ENCODE measurements around the gene AFF2.

The AFF2 gene

DNA sequence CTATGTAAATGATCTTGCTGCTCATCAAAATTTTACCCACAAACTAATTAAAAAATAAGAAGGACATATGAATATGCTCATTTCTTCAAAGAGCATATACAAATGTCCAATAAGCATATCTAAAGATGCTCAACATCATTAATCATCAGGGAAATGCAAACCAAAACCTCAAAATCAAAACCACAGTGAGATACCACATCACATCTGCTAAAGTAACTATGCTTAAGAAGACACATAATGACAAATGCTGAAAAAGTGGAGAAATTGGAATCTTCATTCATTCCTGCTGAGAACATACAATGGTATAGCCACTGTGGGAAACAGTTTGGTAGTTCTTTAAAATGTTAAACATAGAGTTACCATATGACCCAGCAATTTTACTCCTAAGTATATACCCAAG is 81.9 kb downstream of the AFF2 start:
- TF ChIP-seq, protein P1, sequence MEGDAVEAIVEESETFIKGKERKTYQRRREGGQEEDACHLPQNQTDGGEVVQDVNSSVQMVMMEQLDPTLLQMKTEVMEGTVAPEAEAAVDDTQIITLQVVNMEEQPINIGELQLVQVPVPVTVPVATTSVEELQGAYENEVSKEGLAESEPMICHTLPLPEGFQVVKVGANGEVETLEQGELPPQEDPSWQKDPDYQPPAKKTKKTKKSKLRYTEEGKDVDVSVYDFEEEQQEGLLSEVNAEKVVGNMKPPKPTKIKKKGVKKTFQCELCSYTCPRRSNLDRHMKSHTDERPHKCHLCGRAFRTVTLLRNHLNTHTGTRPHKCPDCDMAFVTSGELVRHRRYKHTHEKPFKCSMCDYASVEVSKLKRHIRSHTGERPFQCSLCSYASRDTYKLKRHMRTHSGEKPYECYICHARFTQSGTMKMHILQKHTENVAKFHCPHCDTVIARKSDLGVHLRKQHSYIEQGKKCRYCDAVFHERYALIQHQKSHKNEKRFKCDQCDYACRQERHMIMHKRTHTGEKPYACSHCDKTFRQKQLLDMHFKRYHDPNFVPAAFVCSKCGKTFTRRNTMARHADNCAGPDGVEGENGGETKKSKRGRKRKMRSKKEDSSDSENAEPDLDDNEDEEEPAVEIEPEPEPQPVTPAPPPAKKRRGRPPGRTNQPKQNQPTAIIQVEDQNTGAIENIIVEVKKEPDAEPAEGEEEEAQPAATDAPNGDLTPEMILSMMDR (conservative IDR thresholded peaks at IDR 0.05) = no peak
- H3K27ac ChIP-seq = no peak overlapping the region

DNA sequence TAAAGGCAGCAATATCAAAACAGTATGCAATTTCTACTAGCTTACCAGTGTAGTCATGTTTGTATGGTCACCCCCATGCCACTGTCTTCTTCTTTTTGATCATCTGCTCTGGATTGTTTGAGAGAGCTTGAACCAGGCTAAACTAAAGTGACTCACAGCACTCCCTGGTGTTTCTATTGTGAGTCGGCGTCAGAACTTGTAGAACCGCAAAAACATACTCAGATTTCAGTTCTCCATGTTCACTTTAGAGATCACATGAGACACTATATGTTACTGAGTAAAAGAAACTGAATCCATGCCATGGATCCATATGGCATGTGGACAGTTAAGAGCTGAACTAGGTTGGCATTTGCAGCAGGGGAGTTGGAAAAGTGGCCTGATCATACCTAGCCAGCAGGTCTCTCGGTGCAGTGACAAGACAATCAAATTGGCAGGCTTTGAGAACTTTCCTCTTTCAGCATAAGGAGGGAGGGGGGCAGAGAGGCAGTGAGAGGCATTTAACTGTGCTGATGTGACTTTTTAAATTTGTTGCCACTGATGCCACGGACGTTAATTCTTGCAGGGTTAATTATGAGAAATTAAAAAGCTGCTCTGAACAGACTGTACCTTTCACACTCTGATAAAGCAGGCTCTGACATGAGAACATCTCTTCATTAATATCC is 88.4 kb downstream of the AFF2 start:
- no peak overlapping the region for H3K27ac ChIP-seq
- TF ChIP-seq, protein P1 (conservative IDR thresholded peaks at IDR 0.05) = no peak

DNA sequence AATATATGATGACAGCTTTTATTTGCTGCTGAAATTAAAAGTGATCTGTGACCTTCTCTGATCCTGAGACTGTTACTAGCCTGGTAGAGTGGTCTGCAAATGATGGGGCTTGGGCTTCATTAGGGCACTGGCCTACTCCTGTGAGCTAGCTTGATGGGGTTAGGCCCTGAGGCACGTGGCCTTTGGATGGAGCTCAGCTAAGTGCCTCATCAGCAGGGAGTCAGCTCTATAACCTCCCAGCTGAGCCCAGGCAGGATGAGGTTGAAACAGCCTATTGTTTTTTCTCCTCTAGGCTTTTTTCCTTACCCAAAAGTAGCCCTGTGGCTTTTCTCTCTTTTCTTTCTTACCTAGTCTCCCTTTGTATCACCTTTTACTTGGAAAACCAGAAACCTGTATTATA is 92.2 kb downstream of the AFF2 start:
- TF ChIP-seq, protein P1 (conservative IDR thresholded peaks at IDR 0.05) = no peak
- no peak overlapping the region for H3K27ac ChIP-seq

DNA sequence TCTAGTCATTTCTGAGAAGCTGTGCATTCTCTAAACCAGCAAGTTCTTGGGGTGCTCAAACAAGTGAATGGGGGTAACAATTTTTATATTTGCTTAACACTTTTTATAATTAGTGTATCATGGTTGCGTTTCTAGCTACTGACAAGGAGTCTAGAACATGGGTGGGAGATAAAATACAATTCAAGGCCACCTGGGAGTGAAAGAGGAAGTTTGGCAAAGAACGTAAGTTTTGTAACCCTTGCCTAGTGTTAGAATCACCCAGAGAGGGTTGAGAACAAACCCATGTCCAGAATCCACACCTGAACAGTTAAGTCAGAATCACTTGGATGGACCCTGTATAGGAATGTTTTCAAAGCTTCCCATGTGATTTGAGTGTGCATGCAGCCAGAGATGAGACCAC is 92.7 kb downstream of the AFF2 start:
- no peak overlapping the region for H3K27ac ChIP-seq
- TF ChIP-seq, protein P1 (conservative IDR thresholded peaks at IDR 0.05) = no peak

DNA sequence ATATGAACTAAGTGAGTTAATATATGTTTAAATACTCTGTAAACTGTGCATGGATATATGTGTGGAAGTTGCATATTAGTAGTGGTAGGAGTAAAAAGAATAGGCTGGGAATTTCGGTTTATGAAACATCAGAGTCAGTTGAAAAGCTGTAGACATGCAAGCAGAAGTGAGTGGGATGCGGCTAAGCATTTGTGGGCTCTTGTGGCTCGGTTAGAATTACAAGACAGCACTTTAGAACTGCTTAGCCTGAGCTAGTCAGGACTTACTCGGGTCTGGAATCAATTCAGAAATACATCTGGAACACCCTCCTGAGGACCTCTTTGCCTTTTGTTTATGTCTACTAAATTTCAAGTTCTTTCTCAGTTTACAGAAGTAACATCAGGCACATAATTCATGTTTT is 93.6 kb downstream of the AFF2 start:
- no peak overlapping the region for H3K27ac ChIP-seq
- TF ChIP-seq, protein P1 (conservative IDR thresholded peaks at IDR 0.05) = no peak

DNA sequence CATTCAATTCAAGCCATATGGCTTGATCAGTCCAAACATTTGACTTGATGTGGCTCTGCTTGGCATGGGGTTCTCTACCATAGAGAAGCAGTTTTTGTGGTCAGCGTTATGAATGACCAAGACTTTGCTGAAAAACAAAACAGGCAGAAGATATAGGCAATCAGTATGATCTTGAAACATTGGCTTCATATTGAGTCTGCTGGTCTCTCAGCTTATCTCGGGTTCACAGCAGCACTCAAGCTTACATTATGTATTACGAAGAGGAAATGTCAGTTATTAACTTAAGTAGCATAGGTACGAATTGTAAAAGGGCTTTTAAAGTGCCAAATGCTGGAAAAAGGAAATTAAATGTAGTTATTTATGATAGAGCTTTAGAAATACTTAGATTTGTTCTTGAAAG is 99.0 kb downstream of the AFF2 start:
- no peak overlapping the region for H3K27ac ChIP-seq
- TF ChIP-seq, protein P1 (conservative IDR thresholded peaks at IDR 0.05) = no peak

DNA sequence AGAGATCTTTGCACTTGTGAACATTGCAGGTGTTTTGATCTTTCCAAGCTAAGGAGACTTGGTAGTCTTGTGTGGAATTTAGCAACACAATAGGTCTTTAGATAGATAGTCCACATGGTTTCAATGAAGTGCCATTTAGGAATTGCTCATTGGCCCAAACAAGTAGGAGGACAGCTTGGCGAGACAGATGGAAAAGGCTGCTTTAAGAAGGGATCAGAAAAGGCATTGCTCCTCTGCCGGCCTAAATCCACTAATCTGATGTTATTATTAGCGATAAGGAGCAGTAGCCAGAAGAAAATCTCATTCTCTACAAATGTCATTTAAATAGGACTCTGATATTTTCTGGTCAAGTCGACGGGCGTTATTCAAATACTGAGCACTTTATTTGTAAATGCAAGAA is 99.7 kb downstream of the AFF2 start:
- TF ChIP-seq, protein P1 (conservative IDR thresholded peaks at IDR 0.05) = no peak
- no peak overlapping the region for H3K27ac ChIP-seq
